Effector memory CD8-positive, alpha-beta T cell (primary cell): ENCODE results near the gene SLC46A3.
"Not testable (repeated sequence)": the region's sequence is repeated elsewhere in the genome, so short reads cannot be mapped to it uniquely, and the experiment has no call there.

Experiments
- ATAC-seq: fragments of 150-1000 bp; cut with Tn5 transposase; replicated peaks from 2 replicates; pipeline ENCODE4 v1.10.0; 2021; ENCODE audit warnings: mild to moderate bottlenecking, moderate library complexity
- DNase-seq, 3 experiments: peaks; one replicate each; pipeline ENCODE4 v3.0.0; 2021
- H3K27ac Mint-ChIP-seq, 2 donors: one replicate each; pipeline ENCODE4 v1.8.0; 2022; ENCODE audit warnings: mild to moderate bottlenecking in 2 of 2, mixed read lengths in 2 of 2, moderate library complexity in 2 of 2
- H3K27me3 Mint-ChIP-seq, 2 donors: one replicate each; pipeline ENCODE4 v1.8.0; 2022; ENCODE audit warnings: mixed read lengths in 2 of 2
- H3K36me3 Mint-ChIP-seq: one replicate; pipeline ENCODE4 v1.8.0; 2022; ENCODE audit warnings: mild to moderate bottlenecking, moderate library complexity, mixed read lengths; ENCODE audit not compliant: insufficient read depth
- H3K4me1 Mint-ChIP-seq, 2 donors: one replicate each; pipeline ENCODE4 v1.8.0; 2022; ENCODE audit warnings: low read depth in 2 of 2, mixed read lengths in 2 of 2
- H3K4me3 Mint-ChIP-seq, 2 donors: one replicate each; pipeline ENCODE4 v1.8.0; 2022; ENCODE audit warnings: mild to moderate bottlenecking in 2 of 2, mixed read lengths in 2 of 2, moderate library complexity in 2 of 2
- H3K9me3 Mint-ChIP-seq, 2 donors: one replicate each; pipeline ENCODE4 v1.8.0; 2022; ENCODE audit warnings: mixed read lengths in 2 of 2

The SLC46A3 gene

DNA sequence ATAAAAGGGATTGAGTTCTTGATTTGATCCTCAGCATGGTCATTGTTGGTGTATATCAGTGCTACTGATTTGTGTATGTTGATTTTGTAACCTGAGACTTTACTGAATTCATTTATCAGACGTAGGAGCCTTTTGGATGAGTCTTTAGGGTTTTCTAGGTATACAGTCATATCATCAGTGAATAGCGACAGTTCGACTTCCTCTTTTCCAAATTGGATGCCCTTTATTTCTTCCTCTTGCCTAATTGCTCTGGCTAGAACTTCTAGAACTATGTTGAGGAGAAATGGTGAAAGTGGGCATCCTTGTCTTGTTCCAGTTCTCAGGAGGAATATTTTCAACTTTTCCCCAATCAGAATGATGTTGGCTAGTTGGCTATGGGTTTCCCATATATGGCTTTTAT, 32.9 kb downstream of the SLC46A3 start:
- Mint-ChIP-seq H3K4me3 (no peak overlapping the region), H3K27me3 (peaks cover 0 to 2% of the 10 kb centered on the region in 2 donors), H3K4me1 (no peaks in the 10 kb centered on the region), H3K27ac (no peak overlapping the region), H3K36me3 (peaks cover 5% of the 10 kb centered on the region), H3K9me3 (peaks cover 0 to 9% of the 10 kb centered on the region in 2 donors)
- no peak for ATAC-seq
- no peak for DNase-seq

GRCh38 chr13:28685114-28685513, 33.7 kb downstream of the SLC46A3 start:
- Mint-ChIP-seq H3K4me1 (no peaks in the 10 kb centered on the region), H3K9me3 (peaks cover 0 to 8% of the 10 kb centered on the region in 2 donors), H3K4me3 (no peak overlapping the region), H3K27me3 (no peaks in the 10 kb centered on the region), H3K27ac (no peak overlapping the region), H3K36me3 (peaks cover 5% of the 10 kb centered on the region)
- DNase-seq = no peak
- ATAC-seq = no peak

- DNase-seq (no peak), ATAC-seq (no peak)
- no peak overlapping the region for H3K4me3 Mint-ChIP-seq
- H3K36me3 Mint-ChIP-seq = peaks cover 11% of the 10 kb centered on the region
- no peaks in the 10 kb centered on the region for H3K4me1 Mint-ChIP-seq
- H3K27me3 Mint-ChIP-seq = no peaks in the 10 kb centered on the region
- H3K27ac Mint-ChIP-seq = no peak overlapping the region
- peaks cover 0 to 3% of the 10 kb centered on the region in 2 donors for H3K9me3 Mint-ChIP-seq
Measured at GRCh38 chr13:28684257-28684656, 34.5 kb downstream of the SLC46A3 start.

GRCh38 chr13:28683169-28683568, 35.6 kb downstream of the SLC46A3 start:
- not testable (repeated sequence) for H3K4me1 Mint-ChIP-seq, H3K27ac Mint-ChIP-seq, H3K9me3 Mint-ChIP-seq, H3K4me3 Mint-ChIP-seq, H3K27me3 Mint-ChIP-seq, DNase-seq, ATAC-seq
- peaks cover 18% of the 10 kb centered on the region for H3K36me3 Mint-ChIP-seq

DNA sequence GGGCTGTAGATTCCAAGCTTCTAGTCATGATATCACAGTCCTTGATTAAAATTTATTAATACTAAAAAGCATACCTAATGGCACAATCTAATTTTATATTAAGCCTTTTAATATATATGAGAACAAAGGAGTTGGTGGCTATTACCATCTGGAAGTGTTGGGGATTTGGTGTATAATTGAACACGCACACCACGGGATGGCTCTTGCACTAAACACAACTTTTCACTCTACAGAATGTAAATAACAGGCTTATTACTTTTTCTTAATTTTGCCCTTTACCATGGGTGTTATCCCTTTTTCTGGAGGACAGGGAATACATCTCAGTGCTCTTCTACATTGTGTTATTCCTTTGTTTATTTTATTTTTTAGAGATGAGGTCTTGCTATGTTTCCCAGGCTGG, 38.2 kb downstream of the SLC46A3 start:
- no peaks in the 10 kb centered on the region for H3K9me3 Mint-ChIP-seq
- peaks cover 0 to 9% of the 10 kb centered on the region in 2 donors for H3K4me1 Mint-ChIP-seq
- DNase-seq (no peak), ATAC-seq (no peak)
- H3K27ac Mint-ChIP-seq = peak overlapping the region in 1 of 2 donors; percentile 71
- no peaks in the 10 kb centered on the region for H3K27me3 Mint-ChIP-seq
- no peak overlapping the region for H3K4me3 Mint-ChIP-seq
- H3K36me3 Mint-ChIP-seq = peaks cover 39% of the 10 kb centered on the region

GRCh38 chr13:28679628-28680027, 39.1 kb downstream of the SLC46A3 start:
- H3K27me3 Mint-ChIP-seq = no peaks in the 10 kb centered on the region
- no peaks in the 10 kb centered on the region for H3K9me3 Mint-ChIP-seq
- no peak overlapping the region for H3K27ac Mint-ChIP-seq
- peaks cover 48% of the 10 kb centered on the region for H3K36me3 Mint-ChIP-seq
- peaks cover 0 to 10% of the 10 kb centered on the region in 2 donors for H3K4me1 Mint-ChIP-seq
- H3K4me3 Mint-ChIP-seq = no peak overlapping the region
- no peak for DNase-seq
- no peak for ATAC-seq

- no peak overlapping the region for H3K4me3 Mint-ChIP-seq
- H3K36me3 Mint-ChIP-seq = peaks cover 56% of the 10 kb centered on the region
- ATAC-seq (no peak), DNase-seq (no peak)
- H3K4me1 Mint-ChIP-seq = peaks cover under 1 to 10% of the 10 kb centered on the region in 2 donors
- no peaks in the 10 kb centered on the region for H3K27me3 Mint-ChIP-seq
- H3K27ac Mint-ChIP-seq = no peak overlapping the region
- no peaks in the 10 kb centered on the region for H3K9me3 Mint-ChIP-seq
Measured at GRCh38 chr13:28678809-28679208, 40.0 kb downstream of the SLC46A3 start.

GRCh38 chr13:28671126-28671792, 47.5 kb downstream of the SLC46A3 start:
- H3K4me1 Mint-ChIP-seq = peaks cover 9 to 27% of the 10 kb centered on the region in 2 donors
- H3K4me3 Mint-ChIP-seq = no peak overlapping the region
- peak overlapping the region in 1 of 2 donors; percentile 39 for H3K27ac Mint-ChIP-seq
- no peaks in the 10 kb centered on the region for H3K9me3 Mint-ChIP-seq
- H3K36me3 Mint-ChIP-seq = peaks cover 99% of the 10 kb centered on the region
- no peak for DNase-seq
- no peak for ATAC-seq
- H3K27me3 Mint-ChIP-seq = no peaks in the 10 kb centered on the region

GRCh38 chr13:28666897-28667488, 51.8 kb downstream of the SLC46A3 start:
- DNase-seq (no peak), ATAC-seq (no peak)
- H3K36me3 Mint-ChIP-seq = peaks cover 96% of the 10 kb centered on the region
- H3K9me3 Mint-ChIP-seq = no peaks in the 10 kb centered on the region
- no peaks in the 10 kb centered on the region for H3K27me3 Mint-ChIP-seq
- H3K4me1 Mint-ChIP-seq = peaks cover 7 to 43% of the 10 kb centered on the region in 2 donors
- H3K27ac Mint-ChIP-seq = peak overlapping the region in 1 of 2 donors; percentile 14
- H3K4me3 Mint-ChIP-seq = no peak overlapping the region

DNA sequence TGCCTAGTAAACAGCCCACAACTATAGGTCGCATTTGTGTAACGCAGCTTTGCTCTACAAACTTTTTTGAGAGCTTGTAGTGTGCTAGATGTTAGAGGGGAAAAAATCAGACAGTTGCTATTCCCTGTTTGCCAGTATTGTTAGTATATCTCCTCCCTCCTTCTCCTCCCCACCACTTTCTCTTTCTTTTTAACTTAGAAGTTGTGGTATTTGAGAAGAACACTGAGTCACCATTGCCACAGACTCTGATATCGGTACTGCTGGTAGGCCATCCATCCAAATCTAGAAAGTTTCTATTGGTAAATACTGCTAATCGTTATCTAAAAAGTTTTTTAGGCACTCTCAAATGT, 59.2 kb downstream of the SLC46A3 start:
- Mint-ChIP-seq H3K27ac (peak overlapping the region; percentile 93 to 98), H3K36me3 (peaks cover 37% of the 10 kb centered on the region), H3K4me3 (peak overlapping the region; percentile 88 to 95), H3K4me1 (peaks cover 28 to 60% of the 10 kb centered on the region in 2 donors), H3K9me3 (no peaks in the 10 kb centered on the region), H3K27me3 (no peaks in the 10 kb centered on the region)
- DNase-seq = peak in 2 of 3 experiments; percentile 5 to 7
- peak; percentile 68 for ATAC-seq

GRCh38 chr13:28658796-28659620, 59.8 kb downstream of the SLC46A3 start, which contains the start of gene POMP:
TSS of gene POMP (plus strand) at chr13:28659130. CDS start at chr13:28659185, 55 bp downstream.
- Mint-ChIP-seq H3K4me3 (peak within 1 kb of the TSS; percentile 88 to 95), H3K9me3 (no peaks in the 10 kb centered on the region), H3K27me3 (no peaks in the 10 kb centered on the region), H3K36me3 (peaks cover 31% of the 10 kb centered on the region), H3K27ac (peak within 1 kb of the TSS; percentile 93 to 98), H3K4me1 (peaks cover 28 to 58% of the 10 kb centered on the region in 2 donors)
- ATAC-seq (peak; percentile 90), DNase-seq (peak; percentile 90)

- DNase-seq = no peak
- peak; percentile 0 for ATAC-seq
- Mint-ChIP-seq H3K27me3 (no peaks in the 10 kb centered on the region), H3K36me3 (peaks cover 26% of the 10 kb centered on the region), H3K9me3 (no peaks in the 10 kb centered on the region), H3K27ac (peak overlapping the region; percentile 93 to 98), H3K4me3 (peak overlapping the region; percentile 88 to 95), H3K4me1 (peaks cover 28 to 58% of the 10 kb centered on the region in 2 donors)
Measured at GRCh38 chr13:28658539-28658795, 60.3 kb downstream of the SLC46A3 start.

DNA sequence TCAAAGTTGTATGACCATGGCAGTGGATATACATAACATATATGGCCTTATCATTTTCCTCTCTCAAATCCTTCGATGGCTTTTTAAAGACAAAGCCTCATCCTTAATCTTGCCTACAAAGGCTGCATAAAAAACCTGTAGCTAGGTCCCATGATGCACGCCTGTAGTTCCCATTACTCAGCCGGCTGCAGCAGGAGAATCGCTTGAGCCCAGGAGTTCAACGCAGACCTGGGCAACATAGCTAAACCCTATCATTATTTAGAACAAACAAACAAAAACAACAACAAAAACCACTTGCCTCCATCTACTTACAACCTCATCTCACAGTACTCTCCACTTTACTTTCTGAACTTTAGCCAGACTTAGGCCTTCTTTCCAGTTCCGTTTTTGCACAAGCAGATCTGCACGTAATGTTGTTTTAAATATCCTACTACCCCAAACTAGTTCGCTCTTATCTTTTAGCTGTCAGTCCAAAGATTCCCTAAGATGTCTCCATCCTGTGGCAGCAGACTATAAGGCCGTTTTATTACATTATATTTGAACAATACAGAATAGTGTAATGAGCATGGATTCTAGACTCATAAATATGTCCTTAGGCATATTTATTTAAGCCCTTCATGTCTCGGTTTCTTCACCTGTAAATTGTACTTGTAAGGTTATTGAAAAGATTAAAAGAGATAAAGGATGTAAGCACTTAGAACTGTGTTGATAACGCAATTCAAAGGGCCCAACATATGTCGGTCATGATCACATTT, 60.8 kb downstream of the SLC46A3 start:
- DNase-seq = no peak

More for the DNA sequence above, 60.8 kb downstream of the SLC46A3 start:
- Mint-ChIP-seq H3K9me3 (no peaks in the 10 kb centered on the region), H3K36me3 (peaks cover 23% of the 10 kb centered on the region), H3K4me1 (peaks cover 28 to 58% of the 10 kb centered on the region in 2 donors), H3K27me3 (no peaks in the 10 kb centered on the region), H3K4me3 (peak overlapping the region; percentile 88 to 95), H3K27ac (peak overlapping the region; percentile 93 to 98)
- no peak for ATAC-seq
